BLaER1 treated with 17β-estradiol and CSF1 and Interleukin-3, amounts not matched to agents 10 nM and 100 nM (cell line): ENCODE data around the gene MYLIP.

ENCODE experiments used
- H3K27ac ChIP-seq, 11 experiments: shearing (Covaris generic); formaldehyde crosslinking; 2 replicates each; pipeline ENCODE4 v1.8.1; 2022
- H3K27me3 ChIP-seq, 11 experiments: shearing (Covaris generic); formaldehyde crosslinking; 2 replicates each; pipeline ENCODE4 v1.8.1; 2022
- H3K36me3 ChIP-seq, 11 experiments: shearing (Covaris generic); formaldehyde crosslinking; 2 replicates each; pipeline ENCODE4 v1.8.1; 2022
- H3K4me1 ChIP-seq, 10 experiments: shearing (Covaris generic); formaldehyde crosslinking; 2 replicates each; pipeline ENCODE4 v1.8.1; 2022
- H3K4me2 ChIP-seq, 11 experiments: shearing (Covaris generic); formaldehyde crosslinking; 2 replicates each; pipeline ENCODE4 v1.8.1; 2022
- H3K4me3 ChIP-seq, 10 experiments: shearing (Covaris generic); formaldehyde crosslinking; 2 replicates each; pipeline ENCODE4 v1.8.1; 2022
- H3K9ac ChIP-seq, 11 experiments: shearing (Covaris generic); formaldehyde crosslinking; 2 replicates each; pipeline ENCODE4 v1.8.1; 2022
- H3K9me3 ChIP-seq, 11 experiments: shearing (Covaris generic); formaldehyde crosslinking; replicated peaks in 1 of 11; 2 replicates each; pipeline ENCODE4 v1.8.1; 2022
- H4K20me1 ChIP-seq, 11 experiments: shearing (Covaris generic); formaldehyde crosslinking; 2 replicates each; pipeline ENCODE4 v1.8.1; 2022
- Cebpa-rat ChIP-seq, 11 experiments: shearing (Covaris generic); IDR thresholded peaks; 2 replicates each; pipeline ENCODE4 v1.8.1; 2022

The MYLIP gene

DNA sequence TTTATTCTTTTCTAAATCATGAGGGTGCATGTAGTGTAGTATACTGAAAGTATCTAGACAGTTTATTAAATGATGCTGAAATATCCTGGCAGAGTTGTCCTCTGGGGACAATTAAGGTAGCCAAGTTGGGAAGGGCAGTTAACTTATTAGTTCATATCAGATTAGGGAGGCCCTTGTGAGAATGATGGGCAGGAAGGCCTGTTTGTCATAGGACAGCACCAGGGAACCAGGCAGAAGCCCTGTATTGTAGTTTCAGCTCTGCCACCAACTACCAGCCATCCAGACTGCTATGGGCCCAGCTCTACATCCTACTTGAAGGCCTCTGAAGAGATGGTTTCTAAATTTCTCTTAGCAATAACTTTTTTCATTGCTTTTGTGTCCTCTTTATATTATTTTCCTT, 4.0 kb downstream of the MYLIP start:
- Histone ChIP-seq H4K20me1 (peaks cover 80 to 88% (median 85%) of the 10 kb centered on the region in 11 experiments), H3K4me1 (peaks cover 42 to 67% (median 59%) of the 10 kb centered on the region in 10 experiments), H3K27me3 (no peaks in the 10 kb centered on the region), H3K9me3 (no peaks in the 10 kb centered on the region), H3K36me3 (peaks cover 21 to 75% (median 62%) of the 10 kb centered on the region in 11 experiments; a peak in 21 of 22 replicates), H3K9ac (peak overlapping the region in 8 of 11 experiments; percentile 14 to 100 (median 64); a peak in 12 of 22 replicates), H3K4me2 (peak overlapping the region; percentile 71 to 96 (median 85)), H3K27ac (peak overlapping the region in 7 of 11 experiments; percentile 8 to 98 (median 48); a peak in 10 of 22 replicates), H3K4me3 (peak overlapping the region in 9 of 10 experiments; percentile 5 to 100 (median 98); a peak in 12 of 20 replicates)
- TF ChIP-seq Cebpa-rat (IDR thresholded peaks at IDR 0.05): no peak

DNA sequence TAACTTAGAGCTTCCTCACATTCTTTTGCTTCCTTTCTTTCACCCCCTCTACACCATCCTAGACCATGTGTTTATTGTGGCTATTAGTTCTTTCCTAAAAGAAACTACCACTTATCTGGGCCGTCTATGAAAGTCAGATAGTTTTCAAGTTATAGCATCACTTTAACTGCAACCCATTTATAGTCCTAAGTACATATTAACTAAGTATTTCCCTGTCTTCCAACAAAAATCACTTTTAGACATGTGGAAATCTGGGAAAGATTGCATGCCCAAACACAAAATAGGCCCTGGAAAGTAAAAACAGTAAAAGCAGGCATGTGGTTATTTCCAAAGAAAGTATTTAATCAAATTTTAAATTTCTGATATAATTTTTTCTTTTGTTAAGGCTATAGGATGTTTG, 5.5 kb downstream of the MYLIP start:
- peaks cover 32 to 90% (median 77%) of the 10 kb centered on the region in 11 experiments; a peak in 21 of 22 replicates for H3K36me3 ChIP-seq
- no peaks in the 10 kb centered on the region for H3K27me3 ChIP-seq
- H3K9ac ChIP-seq: peak overlapping the region in 3 of 11 experiments; percentile 20 to 100 (median 99); a peak in 5 of 22 replicates
- H3K4me1 ChIP-seq: peaks cover 42 to 77% (median 60%) of the 10 kb centered on the region in 10 experiments
- H3K4me2 ChIP-seq: peak overlapping the region; percentile 51 to 96 (median 85); a peak in 19 of 22 replicates
- no peak for TF ChIP-seq Cebpa-rat (IDR thresholded peaks at IDR 0.05)
- peaks cover 91 to 99% (median 96%) of the 10 kb centered on the region in 11 experiments for H4K20me1 ChIP-seq
- peak overlapping the region in 2 of 11 experiments; percentile 18 to 24; a peak in 2 of 22 replicates for H3K27ac ChIP-seq
- H3K4me3 ChIP-seq: peak overlapping the region in 3 of 10 experiments; percentile 35 to 100 (median 98); a peak in 5 of 20 replicates
- H3K9me3 ChIP-seq: no peaks in the 10 kb centered on the region

- peaks cover 91 to 99% (median 96%) of the 10 kb centered on the region in 11 experiments for H4K20me1 ChIP-seq
- peak overlapping the region in 4 of 11 experiments; percentile 1 to 24 (median 4); a peak in 2 of 22 replicates for H3K27ac ChIP-seq
- peaks cover 42 to 79% (median 60%) of the 10 kb centered on the region in 10 experiments for H3K4me1 ChIP-seq
Measured at GRCh38 chr6:16135066-16135465, 6.2 kb downstream of the MYLIP start.

GRCh38 chr6:16136091-16136490, 7.2 kb downstream of the MYLIP start:
- Histone ChIP-seq H4K20me1 (peaks cover 94 to 100% (median 98%) of the 10 kb centered on the region in 11 experiments), H3K27me3 (no peaks in the 10 kb centered on the region), H3K9me3 (no peaks in the 10 kb centered on the region), H3K9ac (0 out of 22 replicates have a peak overlapping the region, but pooled peaks of 1 of the 11 experiments have one; percentile 31), H3K27ac (no peak overlapping the region), H3K4me2 (peak overlapping the region in 10 of 11 experiments; percentile 20 to 82 (median 38); a peak in 15 of 22 replicates), H3K36me3 (peaks cover 48 to 97% (median 89%) of the 10 kb centered on the region in 11 experiments), H3K4me3 (no peak overlapping the region), H3K4me1 (peaks cover 42 to 83% (median 59%) of the 10 kb centered on the region in 10 experiments)
- TF ChIP-seq Cebpa-rat (IDR thresholded peaks at IDR 0.05): no peak

More at GRCh38 chr6:16135066-16135465, 6.2 kb downstream of the MYLIP start:
- Histone ChIP-seq H3K27me3 (no peaks in the 10 kb centered on the region), H3K9me3 (no peaks in the 10 kb centered on the region), H3K36me3 (peaks cover 37 to 94% (median 84%) of the 10 kb centered on the region in 11 experiments), H3K9ac (peak overlapping the region in 5 of 11 experiments; percentile 0 to 100 (median 29); a peak in 8 of 22 replicates), H3K4me2 (peak overlapping the region; percentile 51 to 96 (median 85)), H3K4me3 (peak overlapping the region in 3 of 10 experiments; percentile 7 to 98 (median 35); a peak in 3 of 20 replicates)
- no peak for TF ChIP-seq Cebpa-rat (IDR thresholded peaks at IDR 0.05)

GRCh38 chr6:16136621-16137450, 8.0 kb downstream of the MYLIP start:
- H3K27ac ChIP-seq: peak overlapping the region in 1 of 11 experiments; percentile 23; a peak in 1 of 22 replicates
- H4K20me1 ChIP-seq: peaks cover 93 to 100% (median 98%) of the 10 kb centered on the region in 11 experiments
- TF ChIP-seq Cebpa-rat (IDR thresholded peaks at IDR 0.05): no peak
- H3K4me2 ChIP-seq: peak overlapping the region; percentile 20 to 82 (median 35); a peak in 21 of 22 replicates
- no peaks in the 10 kb centered on the region for H3K27me3 ChIP-seq
- 0 out of 22 replicates have a peak overlapping the region, but pooled peaks of 1 of the 11 experiments have one; percentile 31 for H3K9ac ChIP-seq
- no peak overlapping the region for H3K4me3 ChIP-seq
- H3K4me1 ChIP-seq: peaks cover 42 to 81% (median 52%) of the 10 kb centered on the region in 10 experiments
- no peaks in the 10 kb centered on the region for H3K9me3 ChIP-seq
- H3K36me3 ChIP-seq: peaks cover 55 to 97% (median 89%) of the 10 kb centered on the region in 11 experiments

DNA sequence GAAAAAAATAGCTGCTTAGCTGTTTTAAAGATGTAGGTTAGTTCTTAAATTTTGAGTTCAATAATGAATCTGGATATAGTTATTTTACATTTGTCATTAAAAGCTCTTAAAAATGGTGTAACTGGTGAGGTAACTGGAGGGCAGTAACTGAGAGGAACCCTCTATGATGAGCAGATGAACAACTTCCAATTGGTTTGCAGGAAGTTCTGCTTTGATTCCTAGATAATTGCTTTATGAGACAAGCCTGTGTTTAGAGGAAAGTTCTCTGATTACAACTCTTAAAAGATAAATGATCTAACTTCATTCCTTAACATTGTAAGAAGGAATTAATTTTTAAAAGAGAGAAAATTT, 8.5 kb downstream of the MYLIP start:
- peak overlapping the region in 1 of 11 experiments; percentile 23; a peak in 1 of 22 replicates for H3K27ac ChIP-seq
- H3K27me3 ChIP-seq: no peaks in the 10 kb centered on the region
- TF ChIP-seq Cebpa-rat (IDR thresholded peaks at IDR 0.05): no peak
- no peak overlapping the region for H3K9ac ChIP-seq
- no peaks in the 10 kb centered on the region for H3K9me3 ChIP-seq
- peak overlapping the region; percentile 20 to 82 (median 35); a peak in 15 of 22 replicates for H3K4me2 ChIP-seq
- H4K20me1 ChIP-seq: peaks cover 93 to 100% (median 98%) of the 10 kb centered on the region in 11 experiments
- peaks cover 61 to 97% (median 90%) of the 10 kb centered on the region in 11 experiments for H3K36me3 ChIP-seq
- H3K4me1 ChIP-seq: peaks cover 42 to 75% (median 46%) of the 10 kb centered on the region in 10 experiments
- no peak overlapping the region for H3K4me3 ChIP-seq

DNA sequence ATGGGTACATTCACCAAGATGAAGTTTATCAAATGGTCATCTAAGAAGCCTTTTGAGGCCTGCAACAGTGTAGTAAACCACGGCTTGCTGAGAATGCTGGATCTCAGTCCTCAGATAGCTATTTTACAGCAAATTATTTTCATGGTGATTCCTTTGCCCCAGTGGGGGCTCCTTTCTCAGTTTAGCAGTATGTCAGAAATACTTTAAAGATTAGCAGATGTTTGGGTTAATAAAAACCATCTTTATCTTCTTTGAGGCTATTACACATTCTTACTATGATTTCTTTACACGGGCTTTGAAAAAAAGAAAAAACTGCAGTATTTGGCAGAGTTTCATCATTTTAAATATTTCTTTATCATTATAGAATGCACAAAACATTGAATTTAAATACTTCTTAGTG, 10.7 kb downstream of the MYLIP start:
- Histone ChIP-seq H3K9me3 (no peaks in the 10 kb centered on the region), H3K27ac (no peak overlapping the region), H3K4me2 (no peak overlapping the region), H3K4me1 (peaks cover 23 to 54% (median 25%) of the 10 kb centered on the region in 10 experiments), H3K36me3 (peaks cover 68 to 97% (median 90%) of the 10 kb centered on the region in 11 experiments), H3K27me3 (no peaks in the 10 kb centered on the region), H4K20me1 (peaks cover 84 to 100% (median 98%) of the 10 kb centered on the region in 11 experiments), H3K9ac (no peak overlapping the region), H3K4me3 (no peak overlapping the region)
- no peak for TF ChIP-seq Cebpa-rat (IDR thresholded peaks at IDR 0.05)

- no peaks in the 10 kb centered on the region for H3K27me3 ChIP-seq
- no peak overlapping the region for H3K9ac ChIP-seq
- H3K9me3 ChIP-seq: no peaks in the 10 kb centered on the region
- no peak for TF ChIP-seq Cebpa-rat (IDR thresholded peaks at IDR 0.05)
- H4K20me1 ChIP-seq: peaks cover 86 to 100% (median 98%) of the 10 kb centered on the region in 11 experiments
- no peak overlapping the region for H3K27ac ChIP-seq
- peaks cover 79 to 98% (median 92%) of the 10 kb centered on the region in 11 experiments for H3K36me3 ChIP-seq
- H3K4me3 ChIP-seq: no peak overlapping the region
- peaks cover 14 to 49% (median 15%) of the 10 kb centered on the region in 10 experiments for H3K4me1 ChIP-seq
- no peak overlapping the region for H3K4me2 ChIP-seq
Measured at GRCh38 chr6:16140607-16141006, 11.7 kb downstream of the MYLIP start.
